K562 (cell line): ENCODE results near the gene IFI44L. TPM values are rescaled to one million over a fixed set of nuclear protein-coding genes. Genes with fewer than 3 reads are reported as not detected.

Experiments
- ATAC-seq: fragments of 200-7000 bp; cut with Tn5 transposase; 3 replicates; pipeline ENCODE4 v1.9.1; 2020; ENCODE audit warnings: moderate library complexity
- BruUV-seq: library from RNA; stranded (reverse); fragments of 400-500 nt; replicated peaks from 2 replicates; lab custom pipeline; 2021; lab: Mats Ljungman, UMichigan
- CTCF ChIA-PET: fragments of 300-600 bp; formaldehyde crosslinking; extraction: SDS; loops from one replicate; lab custom pipeline; 2021; ENCODE audit warnings: low intra/inter-chr PET ratio; lab: Yijun Ruan, JAX
- POLR2A ChIA-PET: fragments of 300-600, 350-650 bp; sonication (Branson Sonifier 250); formaldehyde crosslinking; extraction: SDS; loops from one replicate; lab custom pipeline; 2021; ENCODE audit warnings: antibody characterized with exemption, inconsistent platforms; lab: Yijun Ruan, JAX
- DNase-seq, 4 experiments: peaks; one replicate each; pipeline versions ENCODE4 v3.0.0 to v3.0.0-alpha.2; 2011 to 2018; ENCODE audit warnings: low spot score in 3 of 4, mixed read lengths in 3 of 4; ENCODE audit errors: extremely low read depth in 1 of 4
- FAIRE-seq: peaks from 2 replicates; lab custom pipeline; 2011; peaks lifted over from hg19 to GRCh38; lab: Jason Lieb, UNC
- H2AFZ ChIP-seq: 2 replicates; pipeline ENCODE4 v1.6.0; 2011; ENCODE audit warnings: low read depth, low read length, control low read depth, inconsistent platforms
- H3K27ac ChIP-seq: fragments of 200-600 bp; 3 replicates; pipeline ENCODE4 v1.8.0; 2011; ENCODE audit warnings: low read depth, mild to moderate bottlenecking, control low read depth, inconsistent platforms, low read length, moderate library complexity, mixed read lengths; ENCODE audit errors: extremely low read depth
- H3K27me3 ChIP-seq, 2 experiments: fragments of 300-600 bp in 1 of 2; 2 replicates in 1 of 2; 3 replicates in 1 of 2; pipeline versions ENCODE4 v1.6.0 to v1.8.0; 2011; ENCODE audit warnings: inconsistent platforms in 2 of 2, low read length in 2 of 2, mild to moderate bottlenecking in 1 of 2, mixed read lengths in 1 of 2, moderate library complexity in 1 of 2; ENCODE audit not compliant: control insufficient read depth in 2 of 2, insufficient read depth in 2 of 2
- H3K36me3 ChIP-seq: fragments of 300-600 bp; 3 replicates; pipeline ENCODE4 v1.8.0; 2011; ENCODE audit warnings: mild to moderate bottlenecking, low read length, inconsistent platforms; ENCODE audit not compliant: control insufficient read depth, insufficient read depth
- H3K4me1 ChIP-seq, 2 experiments: fragments of 200-600 bp in 1 of 2; replicated peaks in 1 of 2; 2 replicates in 1 of 2; 3 replicates in 1 of 2; pipeline versions ENCODE4 v1.5.1 to v1.8.0; 2011; ENCODE audit warnings: inconsistent platforms in 2 of 2, low read length in 2 of 2, mild to moderate bottlenecking in 1 of 2, mixed read lengths in 1 of 2, moderate library complexity in 1 of 2; ENCODE audit not compliant: control insufficient read depth in 2 of 2, insufficient read depth in 2 of 2
- H3K4me2 ChIP-seq: 2 replicates; pipeline ENCODE4 v1.6.1; 2011; ENCODE audit warnings: low read length, control low read depth, inconsistent platforms, mixed read lengths; ENCODE audit not compliant: insufficient read depth
- H3K4me3 ChIP-seq: fragments of 200-600 bp; sonication (generic), shearing (Covaris generic); 2 replicates; pipeline ENCODE4 v1.5.1; 2016; ENCODE audit warnings: control low read depth, inconsistent platforms
- H3K79me2 ChIP-seq: fragments of 200-600 bp; 3 replicates; pipeline ENCODE4 v1.8.0; 2011; ENCODE audit warnings: low read length, inconsistent platforms; ENCODE audit not compliant: control insufficient read depth, insufficient read depth
- H3K9ac ChIP-seq, 2 experiments: 2 replicates each; pipeline versions ENCODE4 v1.6.0 to v1.6.1; 2011; ENCODE audit warnings: low read depth in 2 of 2, low read length in 2 of 2, control low read depth in 1 of 2, inconsistent platforms in 1 of 2, mild to moderate bottlenecking in 1 of 2, mixed read lengths in 1 of 2; ENCODE audit not compliant: insufficient read depth in 1 of 2
- H3K9me1 ChIP-seq: one replicate; pipeline ENCODE4 v1.6.0; 2011; ENCODE audit warnings: inconsistent platforms, mild to moderate bottlenecking, low read length, moderate library complexity; ENCODE audit not compliant: control insufficient read depth, insufficient read depth
- H3K9me3 ChIP-seq: replicated peaks from 2 replicates; pipeline ENCODE4 v1.5.1; 2011; ENCODE audit warnings: low read depth, low read length, inconsistent platforms; ENCODE audit not compliant: control insufficient read depth, insufficient read depth
- H4K20me1 ChIP-seq: replicated peaks from 2 replicates; pipeline ENCODE4 v1.6.1; 2011; ENCODE audit warnings: low read length, inconsistent platforms, mixed read lengths; ENCODE audit not compliant: control insufficient read depth, insufficient read depth
- ARNT ChIP-seq, 2 experiments: fragments of 450-650 bp; IDR thresholded peaks; 2 replicates each; pipeline ENCODE4 v1.6.1; 2016; ENCODE audit warnings: mild to moderate bottlenecking in 1 of 2
- CBFA2T2 ChIP-seq: fragments of 450-650 bp; conservative IDR thresholded peaks from 2 replicates; pipeline ENCODE4 v1.6.1; 2017; ENCODE audit warnings: mild to moderate bottlenecking
- CBX2 ChIP-seq: fragments of 200-600 bp; sonication (generic); IDR thresholded peaks from one replicate; pipeline ENCODE4 v1.6.1; 2012; ENCODE audit warnings: mild to moderate bottlenecking, low read length, inconsistent platforms; ENCODE audit not compliant: insufficient read depth, poor library complexity, severe bottlenecking
- DLX4 ChIP-seq: fragments of 250-450 bp; sonication (Bioruptor Pico); IDR thresholded peaks from 2 replicates; pipeline ENCODE4 v1.6.1; 2021; ENCODE audit warnings: mild to moderate bottlenecking
- DPF2 ChIP-seq: fragments of 450-650 bp; IDR thresholded peaks from 2 replicates; pipeline ENCODE4 v1.6.1; 2016
- FOXA3 ChIP-seq, 2 experiments: fragments of 450-650 bp in 1 of 2; sonication (generic) in 1 of 2; formaldehyde crosslinking; IDR thresholded peaks in 1 of 2; conservative IDR thresholded peaks in 1 of 2; 2 replicates each; pipeline versions ENCODE4 v1.4.0 to v1.8.0; 2020 to 2022; ENCODE audit warnings: mild to moderate bottlenecking in 2 of 2, missing genetic modification reagents in 1 of 2
- PYGO2 ChIP-seq: fragments of 450-650 bp; IDR thresholded peaks from 2 replicates; pipeline ENCODE4 v1.6.1; 2016; ENCODE audit warnings: mild to moderate bottlenecking, missing genetic modification characterization, moderate library complexity, missing compliant biosample characterization
- RAD21 ChIP-seq, 2 experiments: fragments of 250-450 bp in 1 of 2; fragments of 450-650 bp in 1 of 2; sonication (Bioruptor Pico) in 1 of 2; formaldehyde crosslinking in 1 of 2; IDR thresholded peaks in 1 of 2; conservative IDR thresholded peaks in 1 of 2; 2 replicates each; pipeline versions ENCODE4 v1.4.0 to v1.8.0; 2020 to 2022; ENCODE audit warnings: mild to moderate bottlenecking in 2 of 2, moderate library complexity in 1 of 2
- RB1 ChIP-seq: fragments of 450-650 bp; IDR thresholded peaks from 2 replicates; pipeline ENCODE4 v1.6.1; 2017; ENCODE audit warnings: low read depth, mild to moderate bottlenecking
- SPI1 ChIP-seq: IDR thresholded peaks from 2 replicates; pipeline ENCODE4 v1.6.1; 2011; ENCODE audit warnings: low read depth, low read length, control low read depth, borderline replicate concordance
- ZBTB11 ChIP-seq, 3 experiments: fragments of 200-800 bp in 1 of 3; fragments of 250-450 bp in 1 of 3; fragments of 450-650 bp in 1 of 3; sonication (Bioruptor Pico) in 1 of 3; sonication (Bioruptor generic) in 1 of 3; formaldehyde crosslinking in 1 of 3; IDR thresholded peaks; 2 replicates each; pipeline versions ENCODE4 v1.6.1 to v1.8.0; 2016 to 2022; ENCODE audit warnings: mild to moderate bottlenecking in 2 of 3, missing genetic modification characterization in 2 of 3, missing compliant biosample characterization in 1 of 3, moderate library complexity in 1 of 3
- ZNF277 ChIP-seq: fragments of 250-450 bp; sonication (Bioruptor Pico); IDR thresholded peaks from 2 replicates; pipeline ENCODE4 v1.8.0; 2022; ENCODE audit warnings: inconsistent platforms, mild to moderate bottlenecking, moderate library complexity, borderline replicate concordance
- WGBS: fragments of 100-300 bp; shearing (Covaris generic); methylation state at CpG from one replicate; pipeline ENCODE4 v1.1.6; 2016; ENCODE audit warnings: low coverage, mixed read lengths; ENCODE audit not compliant: insufficient coverage; ENCODE audit errors: missing lambda C conversion rate; 5-methylcytosine and 5-hydroxymethylcytosine counted together
- in situ Hi-C: fragments of 300-500 bp; cut with MboI; formaldehyde crosslinking; loops from 4 replicates; pipeline ENCODE4 v1.15.0; 2018; ENCODE audit warnings: inconsistent platforms, mixed read lengths
- intact Hi-C: fragments of 100-400 bp; cut with micrococcal nuclease; formaldehyde crosslinking; loops from 2 replicates; pipeline ENCODE4 v1.14.2; 2022
- polyA plus RNA-seq, 8 experiments: library from polyadenylated mRNA; depleted of rRNA in 4 of 8; stranded (reverse) in 5 of 8; unstranded in 3 of 8; fragments of >200 nt; fragmentation: Nextera tagmentation in 2 of 8; fragmentation: Illumina TruSeq in 1 of 8; extraction: Ambion mirVana in 2 of 8; extraction: Trizol in 1 of 8; gene quantifications; 2 replicates each; pipeline versions ENCODE4 v1.2.1 to v1.2.3, GENCODE V29; 2011 to 2014; ENCODE audit warnings: inconsistent platforms in 1 of 8, missing spikeins in 1 of 8
- total RNA-seq, 7 experiments: library from RNA; depleted of rRNA in 6 of 7; stranded (reverse); fragments of >200 nt in 6 of 7; fragmentation: Illumina TruSeq in 2 of 7; extraction: Trizol in 2 of 7; gene quantifications; 2 replicates each; pipeline versions ENCODE4 v1.2.1 to v1.2.3, GENCODE V29; 2011 to 2021; ENCODE audit warnings: low replicate concordance in 1 of 7
- TF ChIP-seq, protein P1 (sequence below): sonication (generic); formaldehyde crosslinking; IDR thresholded peaks from 2 replicates; pipeline ENCODE4 v1.8.1; 2023; ENCODE audit warnings: mild to moderate bottlenecking, missing genetic modification reagents

IFI44L gene
- total and polyA plus RNA-seq, 9 of the 15 experiments (the other 6 are each of a cell fraction or from before 2014, with no cell fraction given) = 0.04 to 0.22 TPM; not detected in 7

DNA sequence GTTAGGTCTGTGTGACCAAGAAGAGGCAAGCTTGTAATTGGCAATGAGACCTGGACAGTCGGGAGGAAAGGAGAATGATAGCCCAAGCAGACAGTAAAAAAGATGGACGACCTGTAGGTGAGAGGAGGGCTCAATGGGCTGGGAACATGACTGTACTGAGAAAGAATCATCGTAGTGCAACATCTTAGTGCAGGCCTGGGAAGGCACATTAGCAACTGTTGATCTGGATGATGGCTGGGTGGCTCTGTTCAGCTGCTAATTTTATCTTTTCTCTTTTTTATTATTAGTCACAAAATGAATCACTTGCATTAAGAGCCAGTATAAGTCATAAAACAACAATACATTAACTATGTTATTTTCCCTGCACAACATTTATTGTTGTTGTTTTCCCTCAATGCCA is 62.2 kb downstream of the IFI44L start:
- no TSS peak for BruUV-seq
- ChIA-PET POLR2A (interaction anchor here (0.6 kb wide), 1 partner anchor 678 kb away, joined by 3 read pairs; the partner anchor contains the start of gene DNAJB4), CTCF (no interaction called here)
- Histone ChIP-seq H3K27ac (no peak overlapping the region), H2AFZ (no peak overlapping the region), H3K79me2 (no peaks in the 10 kb centered on the region), H3K36me3 (no peaks in the 10 kb centered on the region), H3K9me1 (no peaks in the 10 kb centered on the region), H3K9me3 (no peaks in the 10 kb centered on the region), H3K9ac (no peak overlapping the region), H4K20me1 (no peaks in the 10 kb centered on the region), H3K27me3 (no peaks in the 10 kb centered on the region), H3K4me2 (no peak overlapping the region), H3K4me3 (no peak overlapping the region), H3K4me1 (no peaks in the 10 kb centered on the region)
- no peak for ATAC-seq
- 0% methylated on average over 3 of the region's 3 CpGs for WGBS
- intact Hi-C loops (no loop called here), in situ Hi-C loops (no loop called here)
- DNase-seq = no peak
- FAIRE-seq = no peak
- TF ChIP-seq, protein P1, sequence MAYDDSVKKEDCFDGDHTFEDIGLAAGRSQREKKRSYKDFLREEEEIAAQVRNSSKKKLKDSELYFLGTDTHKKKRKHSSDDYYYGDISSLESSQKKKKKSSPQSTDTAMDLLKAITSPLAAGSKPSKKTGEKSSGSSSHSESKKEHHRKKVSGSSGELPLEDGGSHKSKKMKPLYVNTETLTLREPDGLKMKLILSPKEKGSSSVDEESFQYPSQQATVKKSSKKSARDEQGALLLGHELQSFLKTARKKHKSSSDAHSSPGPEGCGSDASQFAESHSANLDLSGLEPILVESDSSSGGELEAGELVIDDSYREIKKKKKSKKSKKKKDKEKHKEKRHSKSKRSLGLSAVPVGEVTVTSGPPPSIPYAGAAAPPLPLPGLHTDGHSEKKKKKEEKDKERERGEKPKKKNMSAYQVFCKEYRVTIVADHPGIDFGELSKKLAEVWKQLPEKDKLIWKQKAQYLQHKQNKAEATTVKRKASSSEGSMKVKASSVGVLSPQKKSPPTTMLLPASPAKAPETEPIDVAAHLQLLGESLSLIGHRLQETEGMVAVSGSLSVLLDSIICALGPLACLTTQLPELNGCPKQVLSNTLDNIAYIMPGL = no peak
- TF ChIP-seq ZBTB11 (CRISPR knock-in tag; IDR thresholded peaks at IDR 0.05) (no peak), PYGO2 (tag) (no peak), RAD21 (CRISPR knock-in tag; conservative IDR thresholded peaks at IDR 0.05 in 1 of 2, IDR thresholded peaks at IDR 0.05 in 1 of 2) (no peak), DPF2 (no peak), CBFA2T2 (no peak), RB1 (no peak), ARNT (IDR thresholded peaks at IDR 0.05) (no peak), SPI1 (no peak), FOXA3 (CRISPR knock-in tag; conservative IDR thresholded peaks at IDR 0.05 in 1 of 2, IDR thresholded peaks at IDR 0.05 in 1 of 2) (no peak), CBX2 (no peak), DLX4 (CRISPR knock-in tag) (no peak), ZNF277 (CRISPR knock-in tag) (no peak)
